ENCODE data around the gene AP1G1.

AP1G1 gene

GRCh38 chr16:71758293-71758760, 50.3 kb downstream of the AP1G1 start:
- no peak for DNase-seq (ENCODE audit: low read depth, low spot score)

GRCh38 chr16:71754652-71755051, 54.0 kb downstream of the AP1G1 start:
- no peak for DNase-seq (ENCODE audit: low read depth, low spot score)

GRCh38 chr16:71754108-71754507, 54.5 kb downstream of the AP1G1 start:
- no peak for DNase-seq (ENCODE audit: low read depth, low spot score)

- no peak for DNase-seq (ENCODE audit: low read depth, low spot score)
Measured at GRCh38 chr16:71748226-71748625, 60.4 kb downstream of the AP1G1 start.

GRCh38 chr16:71746442-71747046, 62.1 kb downstream of the AP1G1 start:
- DNase-seq (ENCODE audit: low read depth, low spot score): no peak

GRCh38 chr16:71738855-71739254, 69.8 kb downstream of the AP1G1 start:
- DNase-seq (ENCODE audit: low read depth, low spot score): no peak

- no peak for DNase-seq (ENCODE audit: low read depth, low spot score)
Measured at GRCh38 chr16:71737501-71737900, 71.1 kb downstream of the AP1G1 start.

GRCh38 chr16:71734511-71734910, 74.1 kb downstream of the AP1G1 start:
- no peak for DNase-seq (ENCODE audit: low read depth, low spot score)

- DNase-seq (ENCODE audit: low read depth, low spot score): no peak
Measured at GRCh38 chr16:71732587-71732986, 76.0 kb downstream of the AP1G1 start.

- no peak for DNase-seq (ENCODE audit: low read depth, low spot score)
Measured at GRCh38 chr16:71727551-71728324, 80.9 kb downstream of the AP1G1 start.

GRCh38 chr16:71726476-71727315, 81.9 kb downstream of the AP1G1 start:
- DNase-seq (ENCODE audit: low read depth, low spot score): no peak

- no peak for DNase-seq (ENCODE audit: low read depth, low spot score)
Measured at GRCh38 chr16:71724320-71724751, 84.3 kb downstream of the AP1G1 start, which contains the start of gene PHLPP2. Gene PHLPP2, minus strand, starts transcription at chr16:71724701. Its CDS starts 9,906 bp downstream, at chr16:71714795.

GRCh38 chr16:71723537-71724319, 84.9 kb downstream of the AP1G1 start:
- peak; percentile 46 for DNase-seq (ENCODE audit: low read depth, low spot score)

- DNase-seq (ENCODE audit: low read depth, low spot score): peak; percentile 17
Measured at GRCh38 chr16:71722801-71723536, 85.7 kb downstream of the AP1G1 start.

GRCh38 chr16:71721066-71721740, 87.4 kb downstream of the AP1G1 start:
- DNase-seq (ENCODE audit: low read depth, low spot score): no peak

GRCh38 chr16:71712501-71712900, 96.1 kb downstream of the AP1G1 start:
- DNase-seq (ENCODE audit: low read depth, low spot score): no peak

GRCh38 chr16:71711789-71712188, 96.8 kb downstream of the AP1G1 start:
- no peak for DNase-seq (ENCODE audit: low read depth, low spot score)

- no peak for DNase-seq (ENCODE audit: low read depth, low spot score)
Measured at GRCh38 chr16:71709229-71709781, 99.3 kb downstream of the AP1G1 start.

- DNase-seq (ENCODE audit: low read depth, low spot score): no peak
Measured at GRCh38 chr16:71708696-71709095, 99.9 kb downstream of the AP1G1 start.

- DNase-seq (ENCODE audit: low read depth, low spot score): no peak
Measured at GRCh38 chr16:71707199-71707598, 101.4 kb downstream of the AP1G1 start.

Data from activated naive CD8-positive, alpha-beta T cell treated with anti-CD3 and anti-CD28 coated beads, Interleukin-2, amount 50 U/mL, for 16 hours (primary cell).